Measurements from ENCODE around the gene DNASE1L1.

- peak in 4 of 7 experiments; percentile 15 to 38 (median 28) for TF ChIP-seq CTCF (IDR thresholded peaks at IDR 0.05)
- TF ChIP-seq POLR2A (IDR thresholded peaks at IDR 0.05): peak in 1 of 3 donors; percentile 20
These were observed 34.5 kb downstream of the DNASE1L1 start, which contains the start of gene FLNA for GRCh38 chrX:154374313-154375155.

Data from body of pancreas (tissue), 4 donors.